Uterus (tissue), 2 donors: ENCODE measurements around the gene PDZK1IP1.

Experiments used
- CTCF ChIP-seq, 4 experiments: fragments of 200-600 bp in 2 of 4; fragments of 450-650 bp in 2 of 4; sonication (generic) in 2 of 4; IDR thresholded peaks; one replicate each; pipeline ENCODE4 v1.5.1; 2016 to 2019; ENCODE audit warnings: antibody characterized with exemption in 4 of 4, mild to moderate bottlenecking in 2 of 4, moderate library complexity in 1 of 4
- POLR2A ChIP-seq, 2 donors: fragments of 450-650 bp; IDR thresholded peaks; one replicate each; pipeline ENCODE4 v1.6.1; 2016; ENCODE audit warnings: antibody characterized with exemption in 2 of 2, mild to moderate bottlenecking in 1 of 2, moderate library complexity in 1 of 2

- no peak for TF ChIP-seq POLR2A (IDR thresholded peaks at IDR 0.05)
- TF ChIP-seq CTCF (IDR thresholded peaks at IDR 0.05): no peak
Measured at GRCh38 chr1:47235806-47236205, 46.0 kb upstream of the PDZK1IP1 start.
